HepG2 (cell line): ENCODE data around the gene OR11A1. TPM values are rescaled to one million over a fixed set of nuclear protein-coding genes. Genes with fewer than 3 reads are reported as not detected.

Experiments used
- ATAC-seq: fragments of 200-7000 bp; cut with Tn5 transposase; 3 replicates; pipeline ENCODE4 v1.9.1; 2020; ENCODE audit warnings: mild to moderate bottlenecking, moderate library complexity
- BruUV-seq: library from RNA; stranded (reverse); fragments of 400-500 nt; replicated peaks from 2 replicates; lab custom pipeline; 2021; lab: Mats Ljungman, UMichigan
- CTCF ChIA-PET: fragments of 300-600 bp; formaldehyde crosslinking; extraction: SDS; loops from one replicate; lab custom pipeline; 2021; ENCODE audit warnings: low total read pairs, inconsistent platforms, low intra/inter-chr PET ratio; lab: Yijun Ruan, JAX
- POLR2A ChIA-PET: fragments of 350-600 bp; sonication (Branson Sonifier 250); formaldehyde crosslinking; loops from one replicate; lab custom pipeline; 2020; ENCODE audit warnings: antibody characterized with exemption, inconsistent platforms; lab: Yijun Ruan, JAX
- DNase-seq: peaks from one replicate; pipeline ENCODE4 v3.0.0-alpha.2; 2015; ENCODE audit warnings: low spot score
- FAIRE-seq: peaks from 3 replicates; lab custom pipeline; 2011; peaks lifted over from hg19 to GRCh38; lab: Jason Lieb, UNC
- H2AFZ ChIP-seq: one replicate; pipeline ENCODE4 v1.6.1; 2011; ENCODE audit warnings: low read length, inconsistent platforms
- H3K27ac ChIP-seq: fragments of 300-600 bp; 3 replicates; pipeline ENCODE4 v1.8.0; 2011; ENCODE audit warnings: mixed run types, mild to moderate bottlenecking, mixed read lengths, low read length, inconsistent platforms; ENCODE audit not compliant: insufficient read depth; ENCODE audit errors: extremely low read length
- H3K27me3 ChIP-seq, 2 experiments: fragments of 200-600 bp in 1 of 2; 2 replicates in 1 of 2; 3 replicates in 1 of 2; pipeline versions ENCODE4 v1.6.0 to v1.8.0; 2011; ENCODE audit warnings: low read length in 2 of 2, mild to moderate bottlenecking in 2 of 2, moderate library complexity in 2 of 2, inconsistent platforms in 1 of 2; ENCODE audit not compliant: insufficient read depth in 2 of 2, control insufficient read depth in 1 of 2
- H3K36me3 ChIP-seq, 2 experiments: fragments of 200-600 bp in 1 of 2; replicated peaks in 1 of 2; 2 replicates in 1 of 2; 3 replicates in 1 of 2; pipeline versions ENCODE4 v1.5.1 to v1.8.0; 2011; ENCODE audit warnings: low read length in 2 of 2, inconsistent platforms in 1 of 2; ENCODE audit not compliant: insufficient read depth in 2 of 2, control insufficient read depth in 1 of 2
- H3K4me1 ChIP-seq: 2 replicates; pipeline ENCODE4 v1.5.1; 2012; ENCODE audit warnings: low read length, inconsistent platforms; ENCODE audit not compliant: insufficient read depth
- H3K4me2 ChIP-seq: 2 replicates; pipeline ENCODE4 v1.6.0; 2011; ENCODE audit warnings: low read depth, low read length, inconsistent platforms
- H3K4me3 ChIP-seq, 3 experiments: fragments of 200-600 bp in 1 of 3; sonication (generic), shearing (Covaris generic) in 1 of 3; replicated peaks in 1 of 3; 2 replicates each; pipeline ENCODE4 v1.5.1; 2011 to 2016; ENCODE audit warnings: low read length in 3 of 3, inconsistent platforms in 2 of 3, low read depth in 2 of 3, mild to moderate bottlenecking in 2 of 3, control low read depth in 1 of 3, mixed read lengths in 1 of 3; ENCODE audit not compliant: insufficient read depth in 1 of 3
- H3K79me2 ChIP-seq: one replicate; pipeline ENCODE4 v1.6.1; 2011; ENCODE audit warnings: low read length, inconsistent platforms; ENCODE audit not compliant: insufficient read depth
- H3K9ac ChIP-seq: 2 replicates; pipeline ENCODE4 v1.6.0; 2011; ENCODE audit warnings: mild to moderate bottlenecking, low read depth, low read length, inconsistent platforms; ENCODE audit not compliant: insufficient read depth
- H3K9me3 ChIP-seq: 2 replicates; pipeline ENCODE4 v1.5.1; 2012; ENCODE audit warnings: mild to moderate bottlenecking, low read length
- H4K20me1 ChIP-seq: 2 replicates; pipeline ENCODE4 v1.6.0; 2011; ENCODE audit warnings: inconsistent platforms, mild to moderate bottlenecking, low read length, moderate library complexity; ENCODE audit not compliant: insufficient read depth
- ATF7 ChIP-seq, 2 experiments: fragments of 450-650 bp in 1 of 2; sonication (generic) in 1 of 2; formaldehyde crosslinking in 1 of 2; IDR thresholded peaks; 2 replicates each; pipeline versions ENCODE4 v1.4.0 to v1.6.1; 2016 to 2020; ENCODE audit warnings: antibody characterized with exemption in 1 of 2, mild to moderate bottlenecking in 1 of 2, missing genetic modification reagents in 1 of 2
- CEBPB ChIP-seq: IDR thresholded peaks from 2 replicates; pipeline ENCODE4 v1.6.1; 2011; ENCODE audit warnings: low read depth, low read length, improper control_type of control experiment, borderline replicate concordance
- CEBPG ChIP-seq: IDR thresholded peaks from 2 replicates; pipeline ENCODE4 v1.6.1; 2016
- MAFF ChIP-seq: IDR thresholded peaks from 2 replicates; pipeline ENCODE4 v1.6.1; 2011; ENCODE audit warnings: low read depth, low read length, improper control_type of control experiment
- MAFK ChIP-seq, 2 experiments: IDR thresholded peaks in 1 of 2; conservative IDR thresholded peaks in 1 of 2; 2 replicates each; pipeline ENCODE4 v1.6.1; 2011; ENCODE audit warnings: improper control_type of control experiment in 2 of 2, low read length in 2 of 2
- ZNF44 ChIP-seq: sonication (generic); formaldehyde crosslinking; IDR thresholded peaks from 2 replicates; pipeline ENCODE4 v1.5.1; 2020; ENCODE audit warnings: mild to moderate bottlenecking, missing genetic modification reagents
- WGBS: methylation state at CpG from one replicate; pipeline ENCODE4 v1.1.6; 2017; ENCODE audit warnings: low lambda C conversion rate; 5-methylcytosine and 5-hydroxymethylcytosine counted together
- in situ Hi-C: cut with HindIII; loops from 2 replicates; pipeline ENCODE4 v1.10.0; 2017; ENCODE audit warnings: low pct_unique_long_range_greater_than_20kb; ENCODE audit not compliant: extremely low pct_ligation_motif_present
- intact Hi-C: fragments of 100-400 bp; cut with micrococcal nuclease; formaldehyde crosslinking; loops from one replicate; pipeline ENCODE4 v1.10.0; 2022; ENCODE audit not compliant: unreplicated experiment
- polyA plus RNA-seq, 8 experiments: library from polyadenylated mRNA; depleted of rRNA in 3 of 8; stranded (reverse) in 7 of 8; unstranded in 1 of 8; fragments of >200 nt; fragmentation: Illumina TruSeq in 4 of 8; extraction: Trizol in 4 of 8; gene quantifications; 2 replicates each; pipeline versions ENCODE4 v1.2.1 to v1.2.3, GENCODE V29; 2011 to 2016; ENCODE audit warnings: low read depth in 4 of 8, missing spikeins in 1 of 8, mixed read lengths in 1 of 8; ENCODE audit not compliant: insufficient read depth in 1 of 8
- total RNA-seq, 5 experiments: library from RNA; depleted of rRNA; stranded (reverse); fragments of >200 nt; fragmentation: Illumina TruSeq; extraction: Trizol; gene quantifications; 2 replicates each; pipeline ENCODE4 v1.2.3, GENCODE V29; 2016; ENCODE audit warnings: low read depth in 1 of 5
- TF ChIP-seq, protein P1 (sequence below): IDR thresholded peaks from 2 replicates; pipeline ENCODE4 v1.6.1; 2016

The OR11A1 gene
- total and polyA plus RNA-seq, 2 of the 13 experiments (the other 11 are each of a cell fraction or from before 2014, with no cell fraction given) = not detected

DNA sequence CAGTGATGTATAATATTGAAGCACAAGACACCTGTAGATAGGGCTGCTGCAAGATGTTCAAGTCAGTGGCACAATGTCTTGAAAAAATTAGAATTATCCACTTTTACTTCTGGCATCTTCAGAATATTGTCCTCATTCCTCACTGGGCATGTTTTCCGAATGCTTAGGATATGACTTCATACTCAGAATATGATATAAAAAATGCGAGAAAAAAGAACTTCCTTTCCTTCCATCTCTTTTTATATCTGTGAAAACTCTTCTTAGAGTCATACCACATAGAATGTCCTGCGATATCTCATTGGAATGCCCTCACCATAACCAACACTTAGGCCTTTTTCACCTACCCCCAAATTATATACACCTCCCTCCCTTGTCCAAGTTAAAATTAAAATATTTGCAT is 26.3 kb upstream of the OR11A1 start (continued):
- TF ChIP-seq, protein P1, sequence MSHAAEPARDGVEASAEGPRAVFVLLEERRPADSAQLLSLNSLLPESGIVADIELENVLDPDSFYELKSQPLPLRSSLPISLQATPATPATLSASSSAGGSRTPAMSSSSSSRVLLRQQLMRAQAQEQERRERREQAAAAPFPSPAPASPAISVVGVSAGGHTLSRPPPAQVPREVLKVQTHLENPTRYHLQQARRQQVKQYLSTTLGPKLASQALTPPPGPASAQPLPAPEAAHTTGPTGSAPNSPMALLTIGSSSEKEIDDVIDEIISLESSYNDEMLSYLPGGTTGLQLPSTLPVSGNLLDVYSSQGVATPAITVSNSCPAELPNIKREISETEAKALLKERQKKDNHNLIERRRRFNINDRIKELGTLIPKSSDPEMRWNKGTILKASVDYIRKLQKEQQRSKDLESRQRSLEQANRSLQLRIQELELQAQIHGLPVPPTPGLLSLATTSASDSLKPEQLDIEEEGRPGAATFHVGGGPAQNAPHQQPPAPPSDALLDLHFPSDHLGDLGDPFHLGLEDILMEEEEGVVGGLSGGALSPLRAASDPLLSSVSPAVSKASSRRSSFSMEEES = no peak
- TF ChIP-seq, all 625 proteins: peak for 0

DNA sequence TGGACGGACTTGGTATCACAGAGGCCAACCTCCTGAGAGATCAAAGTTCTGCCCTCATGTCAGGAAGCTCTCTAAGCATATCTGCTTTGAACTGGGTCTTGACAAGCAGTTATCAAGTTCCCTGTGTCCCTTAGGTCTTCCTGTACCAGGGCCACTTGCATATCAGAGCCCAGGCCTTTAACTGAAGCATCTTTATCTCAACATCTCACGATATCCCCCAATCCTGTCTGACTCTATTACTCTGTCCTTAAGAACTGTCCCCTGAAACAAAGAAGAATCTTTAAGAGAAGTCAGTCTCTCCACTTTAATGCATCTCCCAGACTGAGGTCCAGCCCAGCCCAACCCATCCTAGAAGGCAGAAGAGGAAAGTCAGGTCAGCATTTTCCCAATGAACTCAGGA is 22.7 kb upstream of the OR11A1 start:
- Histone ChIP-seq H3K4me1 (no peaks in the 10 kb centered on the region), H2AFZ (no peak overlapping the region), H4K20me1 (no peaks in the 10 kb centered on the region), H3K4me2 (no peak overlapping the region)
- 6% methylated on average over 2 of the region's 2 CpGs for WGBS
- in situ Hi-C loops = no loop called here
- POLR2A ChIA-PET = no interaction called here
- ATAC-seq = no peak
- TF ChIP-seq MAFK (conservative IDR thresholded peaks at IDR 0.05 in 1 of 2, IDR thresholded peaks at IDR 0.05 in 1 of 2; ENCODE audit: low read length in 2 of 2) = peak; percentile 30 to 63; a peak in 3 of 4 replicates
- TF ChIP-seq MAFF = 0 out of 2 replicates have a peak, but pooled peaks have one; percentile 28
- TF ChIP-seq ATF7 (IDR thresholded peaks at IDR 0.05) = no peak
- TF ChIP-seq ATF7 (CRISPR knock-in tag; IDR thresholded peaks at IDR 0.05) = no peak
- TF ChIP-seq, all 625 proteins: peak for 2
- no peak for FAIRE-seq
- intact Hi-C loops = no loop called here
- CTCF ChIA-PET = no interaction called here
- BruUV-seq = no TSS peak
- Histone ChIP-seq H3K36me3 (no peaks in the 10 kb centered on the region), H3K9ac (no peak overlapping the region), H3K27ac (no peak overlapping the region), H3K4me3 (no peak overlapping the region), H3K9me3 (no peaks in the 10 kb centered on the region), H3K79me2 (no peaks in the 10 kb centered on the region), H3K27me3 (no peaks in the 10 kb centered on the region)
- no peak for DNase-seq

GRCh38 chr6:29478740-29479139 is 21.9 kb upstream of the OR11A1 start:
- ChIA-PET CTCF (no interaction called here), POLR2A (no interaction called here)
- in situ Hi-C loops (no loop called here), intact Hi-C loops (no loop called here)
- ATAC-seq (no peak), FAIRE-seq (no peak), DNase-seq (no peak)
- H2AFZ ChIP-seq = no peak overlapping the region
- H3K9me3 ChIP-seq = no peaks in the 10 kb centered on the region
- no peaks in the 10 kb centered on the region for H3K79me2 ChIP-seq
- H4K20me1 ChIP-seq = no peaks in the 10 kb centered on the region
- 34% methylated on average over 5 of the region's 5 CpGs for WGBS
- H3K27ac ChIP-seq = no peak overlapping the region
- no peak overlapping the region for H3K4me2 ChIP-seq
- TF ChIP-seq CEBPB = peak; percentile 93
- TF ChIP-seq CEBPG (CRISPR knock-in tag) = peak; percentile 55; the same call in 1 of the 2 replicates
- TF ChIP-seq ZNF44 (CRISPR knock-in tag) = no peak
- H3K27me3 ChIP-seq = no peaks in the 10 kb centered on the region
- H3K4me1 ChIP-seq = no peaks in the 10 kb centered on the region
- H3K4me3 ChIP-seq = no peak overlapping the region
- H3K36me3 ChIP-seq = no peaks in the 10 kb centered on the region
- H3K9ac ChIP-seq = no peak overlapping the region
- BruUV-seq = no TSS peak
